HepG2 (cell line): ENCODE data around the gene SMIM24. TPM values are rescaled to one million over a fixed set of nuclear protein-coding genes. Genes with fewer than 3 reads are reported as not detected.
A peak's percentile ranks its signal among the peaks of the same experiment; 100 is the strongest.

Experiments
- CENPX ChIP-seq: sonication (generic); formaldehyde crosslinking; IDR thresholded peaks from 2 replicates; pipeline ENCODE4 v1.9.0; 2021; ENCODE audit warnings: mild to moderate bottlenecking, missing genetic modification reagents, moderate library complexity
- CSRNP1 ChIP-seq: sonication (generic); formaldehyde crosslinking; IDR thresholded peaks from 2 replicates; pipeline ENCODE4 v1.8.1; 2023; ENCODE audit warnings: mild to moderate bottlenecking, missing genetic modification reagents
- HNF1A ChIP-seq, 2 experiments: sonication (generic) in 1 of 2; formaldehyde crosslinking in 1 of 2; IDR thresholded peaks; 2 replicates each; pipeline versions ENCODE4 v1.4.0 to v1.6.1; 2016 to 2020; ENCODE audit warnings: borderline replicate concordance in 1 of 2, low read depth in 1 of 2, mild to moderate bottlenecking in 1 of 2, missing genetic modification reagents in 1 of 2
- HNRNPH1 ChIP-seq: fragments of 200-400 bp; formaldehyde crosslinking; optimal IDR thresholded peaks from 2 replicates; pipeline ENCODE3; 2017; ENCODE audit warnings: mild to moderate bottlenecking, low read depth, low read length
- IKZF5 ChIP-seq: IDR thresholded peaks from 2 replicates; pipeline ENCODE4 v1.6.1; 2018; ENCODE audit warnings: missing genetic modification reagents, mild to moderate bottlenecking, missing compliant biosample characterization
- IRF1 ChIP-seq: sonication (generic); formaldehyde crosslinking; IDR thresholded peaks from 2 replicates; pipeline ENCODE4 v1.4.0; 2020; ENCODE audit warnings: low read depth, mild to moderate bottlenecking, missing genetic modification reagents
- MAFG ChIP-seq: sonication (generic); formaldehyde crosslinking; IDR thresholded peaks from 2 replicates; pipeline ENCODE4 v1.5.1; 2020; ENCODE audit warnings: mild to moderate bottlenecking, missing genetic modification reagents
- MYNN ChIP-seq: sonication (generic); formaldehyde crosslinking; IDR thresholded peaks from 2 replicates; pipeline ENCODE4 v1.4.0; 2020; ENCODE audit warnings: mild to moderate bottlenecking, low read depth, missing genetic modification reagents
- NFE2L1 ChIP-seq: sonication (generic); formaldehyde crosslinking; IDR thresholded peaks from 2 replicates; pipeline ENCODE4 v1.4.0; 2020; ENCODE audit warnings: missing genetic modification reagents, mild to moderate bottlenecking, borderline replicate concordance
- POLR2G ChIP-seq: fragments of 200-400 bp; formaldehyde crosslinking; IDR thresholded peaks from 2 replicates; pipeline ENCODE4 v1.6.1; 2018; ENCODE audit warnings: mild to moderate bottlenecking, low read depth, low read length, moderate library complexity
- SALL2 ChIP-seq: sonication (generic); formaldehyde crosslinking; IDR thresholded peaks from 2 replicates; pipeline ENCODE4 v1.8.1; 2023; ENCODE audit warnings: mild to moderate bottlenecking, missing genetic modification reagents, inconsistent platforms
- TAF15 ChIP-seq: fragments of 200-400 bp; formaldehyde crosslinking; IDR thresholded peaks from one replicate; pipeline ENCODE4 v1.6.1; 2018; ENCODE audit warnings: mild to moderate bottlenecking, low read depth, low read length; ENCODE audit not compliant: poor library complexity, severe bottlenecking
- TRIM24 ChIP-seq: sonication (generic); formaldehyde crosslinking; IDR thresholded peaks from 2 replicates; pipeline ENCODE4 v1.8.0; 2022; ENCODE audit warnings: mild to moderate bottlenecking, missing genetic modification reagents
- ZBTB7A ChIP-seq: sonication (generic); formaldehyde crosslinking; IDR thresholded peaks from 2 replicates; pipeline ENCODE4 v1.8.0; 2022; ENCODE audit warnings: mild to moderate bottlenecking, missing genetic modification reagents
- ZNF446 ChIP-seq: sonication (generic); formaldehyde crosslinking; IDR thresholded peaks from 2 replicates; pipeline ENCODE4 v1.5.0; 2020; ENCODE audit warnings: mild to moderate bottlenecking, missing genetic modification reagents
- ZNF589 ChIP-seq: sonication (generic); formaldehyde crosslinking; conservative IDR thresholded peaks from 2 replicates; pipeline ENCODE4 v1.8.0; 2022; ENCODE audit warnings: mild to moderate bottlenecking, moderate library complexity, missing genetic modification reagents
- ZNF616 ChIP-seq: sonication (generic); formaldehyde crosslinking; IDR thresholded peaks from 2 replicates; pipeline ENCODE4 v1.5.0; 2020; ENCODE audit warnings: low read depth, mild to moderate bottlenecking, missing genetic modification reagents
- ZNF850 ChIP-seq: sonication (generic); formaldehyde crosslinking; conservative IDR thresholded peaks from 2 replicates; pipeline ENCODE4 v1.9.0; 2021; ENCODE audit warnings: mild to moderate bottlenecking, missing genetic modification reagents
- polyA plus RNA-seq, 8 experiments: library from polyadenylated mRNA; depleted of rRNA in 3 of 8; stranded (reverse) in 7 of 8; unstranded in 1 of 8; fragments of >200 nt; fragmentation: Illumina TruSeq in 4 of 8; extraction: Trizol in 4 of 8; gene quantifications; 2 replicates each; pipeline versions ENCODE4 v1.2.1 to v1.2.3, GENCODE V29; 2011 to 2016; ENCODE audit warnings: low read depth in 4 of 8, missing spikeins in 1 of 8, mixed read lengths in 1 of 8; ENCODE audit not compliant: insufficient read depth in 1 of 8
- total RNA-seq, 5 experiments: library from RNA; depleted of rRNA; stranded (reverse); fragments of >200 nt; fragmentation: Illumina TruSeq; extraction: Trizol; gene quantifications; 2 replicates each; pipeline ENCODE4 v1.2.3, GENCODE V29; 2016; ENCODE audit warnings: low read depth in 1 of 5

SMIM24 gene
- total and polyA plus RNA-seq, 2 of the 13 experiments (the other 11 are each of a cell fraction or from before 2014, with no cell fraction given): 11.2 to 70.6 TPM

- no peak for TF ChIP-seq HNF1A (IDR thresholded peaks at IDR 0.05; ENCODE audit: low read depth)
- TF ChIP-seq HNF1A (CRISPR knock-in tag; IDR thresholded peaks at IDR 0.05; ENCODE audit: borderline replicate concordance): peak; percentile 21; the same call in 1 of the 2 replicates
- peak; percentile 42; the same call in 1 of the 2 replicates for TF ChIP-seq IKZF5 (CRISPR knock-in tag)
- TF ChIP-seq MAFG (CRISPR knock-in tag): no peak
- TF ChIP-seq HNRNPH1: no peak
- TF ChIP-seq ZNF616 (CRISPR knock-in tag): no peak
- TF ChIP-seq ZNF446: no peak
- no peak for TF ChIP-seq TRIM24 (CRISPR knock-in tag)
- TF ChIP-seq POLR2G: peak; percentile 73; the same call in 1 of the 2 replicates
- TF ChIP-seq CSRNP1 (CRISPR knock-in tag): no peak
- TF ChIP-seq TAF15: no peak
- no peak for TF ChIP-seq SALL2
- no peak for TF ChIP-seq CENPX (CRISPR knock-in tag)
- no peak for TF ChIP-seq ZNF589 (CRISPR knock-in tag)
- no peak for TF ChIP-seq IRF1 (CRISPR knock-in tag)
- TF ChIP-seq MYNN: no peak
- no peak for TF ChIP-seq NFE2L1 (CRISPR knock-in tag)
- no peak for TF ChIP-seq ZBTB7A
- TF ChIP-seq ZNF850 (CRISPR knock-in tag): no peak
Measured at GRCh38 chr19:3434630-3435553, 45.4 kb downstream of the SMIM24 start (continued).
